Stimulated activated CD4-positive, alpha-beta T cell treated with anti-CD3 and anti-CD28 coated beads, Interleukin-1b, Interleukin-23, amount 100 ng/mL, for 48 hours (primary cell): Measurements from ENCODE around the gene CCDC122.

Experiments used
- DNase-seq: peaks from one replicate; pipeline ENCODE4 v3.0.0-alpha.2; 2020

Gene CCDC122

DNA sequence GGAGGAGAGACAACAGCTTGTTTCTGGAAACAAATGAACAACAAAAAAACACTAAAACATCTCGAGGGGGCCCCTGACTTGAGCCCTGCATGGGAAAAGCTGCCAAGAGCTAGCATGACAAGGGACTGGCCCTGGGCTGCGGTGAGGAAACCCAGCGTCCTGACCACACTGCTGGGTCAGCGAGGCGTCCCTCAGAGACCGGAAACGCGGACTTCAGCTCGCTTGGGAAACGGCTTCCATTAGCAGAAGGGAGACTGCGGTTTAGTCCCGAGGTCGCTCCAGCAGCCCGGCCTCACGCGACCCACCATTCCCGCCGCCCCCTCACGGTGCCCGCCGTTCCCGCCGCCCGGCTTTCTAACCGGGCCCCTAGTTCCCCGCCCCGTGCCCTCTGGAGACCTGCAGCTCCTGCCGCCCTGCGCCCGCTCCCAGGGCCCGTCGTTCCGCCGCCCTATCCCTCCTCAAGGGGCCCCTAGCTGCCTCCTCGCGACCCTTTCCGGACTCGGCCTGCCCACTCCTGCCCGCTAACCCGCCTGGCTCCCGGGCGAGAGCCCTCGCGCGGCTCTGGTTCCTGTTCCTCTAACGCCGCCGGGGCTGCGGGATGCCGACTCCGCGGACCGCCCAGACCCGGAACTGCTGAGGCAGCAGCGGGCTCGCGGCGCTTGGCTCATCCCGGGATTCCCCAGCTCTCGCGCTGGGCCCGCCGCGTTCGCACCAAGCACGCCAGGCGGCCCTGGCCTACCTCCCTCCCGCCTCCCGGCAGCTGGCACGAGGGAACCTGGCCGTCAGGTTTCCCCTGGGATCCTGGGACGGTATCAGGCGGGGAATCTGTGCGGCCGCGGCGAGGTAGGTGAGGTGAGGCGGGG is at the start of gene CCDC122:
CCDC122 (minus strand) TSS at position 849 of the 863 bp plus-strand sequence. CDS start 10,364 bp downstream, outside the sequence.
- peak; percentile 82 for DNase-seq

DNA sequence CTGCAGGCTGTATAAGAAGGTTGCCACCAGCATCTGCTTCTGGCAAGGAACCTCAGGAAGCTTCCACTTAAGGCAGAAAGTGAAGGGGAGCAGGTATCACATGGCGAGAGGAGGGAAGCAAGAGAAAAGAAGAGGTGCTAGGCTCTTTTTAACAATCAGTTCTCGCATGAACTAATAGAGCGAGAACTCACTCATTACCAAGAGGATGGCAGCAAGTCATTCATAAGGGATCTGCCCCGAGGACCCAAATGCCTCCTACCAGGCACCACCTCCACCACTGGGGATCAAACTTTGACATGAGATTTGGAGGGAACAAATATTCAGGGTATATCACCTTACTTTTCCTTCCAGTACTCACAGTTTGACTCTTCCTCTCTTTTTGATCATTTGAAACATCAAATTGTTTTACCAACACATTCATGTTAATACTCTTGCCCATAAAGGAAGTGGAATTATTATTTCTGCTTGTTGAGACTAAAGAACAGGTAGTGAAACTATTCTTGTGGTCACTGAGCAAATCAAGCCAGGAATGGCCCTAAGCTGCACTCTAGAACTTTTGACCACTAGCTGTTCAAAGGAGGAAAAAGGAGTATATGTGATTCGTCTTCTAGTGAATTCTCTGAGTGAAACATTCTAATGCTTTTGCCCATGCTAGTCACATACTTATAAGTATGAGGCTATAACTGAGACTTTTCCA is 45.2 kb upstream of the CCDC122 start:
- no peak for DNase-seq

DNA sequence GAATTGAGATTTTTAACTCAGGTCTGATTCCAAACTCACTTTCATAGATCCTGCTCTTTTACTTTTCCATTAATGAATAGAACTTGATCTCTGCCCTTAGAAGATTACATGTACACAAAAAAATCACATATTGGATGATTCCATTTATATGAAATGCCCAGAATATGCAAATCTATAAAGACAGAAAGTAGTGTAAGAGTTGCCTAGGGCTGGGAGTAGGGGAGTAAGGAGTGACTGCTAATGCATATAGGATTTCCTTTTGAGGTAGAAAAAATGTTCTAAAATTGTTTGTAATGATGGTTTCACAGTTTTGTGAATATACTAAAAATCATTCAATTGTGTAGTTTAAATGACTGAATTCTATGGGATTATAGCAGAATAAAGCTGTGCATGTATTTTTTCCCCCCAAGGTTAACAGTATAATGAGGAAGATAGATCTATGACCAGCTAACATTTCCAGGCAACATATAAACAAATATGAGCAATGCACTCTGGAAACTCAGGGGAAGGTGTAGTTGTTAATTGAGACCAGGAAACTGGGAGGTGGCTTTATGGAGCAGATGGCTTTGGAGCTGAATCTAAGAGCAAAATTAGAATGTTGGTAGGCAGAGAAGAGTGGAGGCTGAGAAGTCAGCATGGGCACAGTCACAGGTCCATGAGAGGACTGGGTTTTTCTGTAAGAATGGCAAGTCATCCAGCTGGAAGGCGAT is 41.6 kb upstream of the CCDC122 start:
- DNase-seq, result no peak

DNA sequence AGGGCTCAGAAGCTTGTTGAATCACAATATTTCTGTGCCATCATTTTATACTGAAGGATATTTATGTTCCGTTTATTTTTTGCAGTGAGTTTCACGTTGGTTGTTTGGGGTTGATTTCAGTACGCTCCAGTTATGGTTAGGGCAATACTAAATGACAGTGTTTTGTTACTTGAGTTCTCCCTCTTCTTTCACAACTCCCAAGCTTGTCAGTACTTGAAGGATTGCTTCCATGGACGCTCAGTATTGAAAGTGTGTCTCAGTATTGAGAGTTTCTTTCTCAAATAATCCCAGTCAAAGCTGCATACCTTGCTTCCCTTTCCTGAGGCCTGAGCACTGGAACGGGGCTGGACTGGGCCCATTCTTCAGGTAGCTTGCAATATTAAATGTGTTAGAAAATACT is 39.1 kb upstream of the CCDC122 start:
- DNase-seq, result no peak

DNA sequence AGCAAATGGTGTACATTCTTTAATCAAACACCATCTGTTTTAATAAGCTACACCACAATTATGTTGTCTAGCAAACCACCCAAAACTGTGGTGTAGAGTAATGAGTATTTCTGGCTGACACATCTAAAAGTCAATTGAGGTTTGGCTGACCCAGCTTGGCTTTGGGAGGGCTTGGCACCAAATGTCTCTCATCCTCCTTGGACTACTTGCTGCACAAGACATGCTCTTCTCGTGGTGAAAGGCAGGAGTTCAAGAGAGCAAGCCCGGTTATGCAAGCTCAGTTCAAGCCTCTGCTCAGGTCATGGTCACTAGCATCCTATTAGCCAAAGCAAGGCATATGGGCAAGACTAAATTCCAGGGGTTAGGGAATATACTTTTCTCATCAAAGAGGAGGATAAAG is 37.3 kb upstream of the CCDC122 start:
- no peak for DNase-seq

DNA sequence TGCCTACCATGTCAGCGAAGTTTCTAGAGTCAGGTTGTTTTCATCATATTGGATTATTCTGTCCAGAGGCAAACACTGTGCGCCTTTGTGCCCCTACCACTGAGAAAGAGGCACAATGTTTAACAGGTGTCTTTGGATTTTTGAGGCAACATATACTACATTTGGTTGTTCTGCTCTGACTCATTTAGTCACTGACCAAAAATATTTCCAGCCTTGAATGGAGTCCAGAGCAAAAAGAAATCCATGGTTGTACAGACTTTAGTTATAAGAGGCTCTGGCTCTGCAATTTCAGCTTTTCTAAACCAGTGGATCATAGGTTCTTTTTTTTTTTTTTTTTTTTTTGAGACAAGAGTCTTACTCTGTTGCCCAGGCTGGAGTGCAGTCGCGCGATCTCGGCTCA is 35.9 kb upstream of the CCDC122 start:
- DNase-seq, result no peak

DNA sequence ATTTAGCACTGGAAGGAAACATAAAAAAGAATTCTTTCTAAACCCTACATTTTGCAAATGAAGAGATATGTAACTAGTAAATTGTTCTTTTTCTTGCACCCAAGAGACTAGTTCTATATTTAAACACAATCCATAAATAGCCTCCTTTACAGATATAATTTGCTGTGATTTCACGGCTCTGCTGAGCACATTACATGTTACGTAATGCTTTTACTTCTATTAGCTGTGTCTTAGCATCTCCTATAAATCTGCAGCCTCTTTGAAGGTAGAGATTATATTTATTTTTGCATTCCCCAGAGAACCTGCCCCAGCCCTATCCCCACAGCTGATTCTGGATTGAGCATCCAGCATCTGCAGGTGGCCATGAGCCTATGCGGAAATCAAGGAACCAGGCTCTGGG is 32.3 kb upstream of the CCDC122 start:
- no peak for DNase-seq

DNA sequence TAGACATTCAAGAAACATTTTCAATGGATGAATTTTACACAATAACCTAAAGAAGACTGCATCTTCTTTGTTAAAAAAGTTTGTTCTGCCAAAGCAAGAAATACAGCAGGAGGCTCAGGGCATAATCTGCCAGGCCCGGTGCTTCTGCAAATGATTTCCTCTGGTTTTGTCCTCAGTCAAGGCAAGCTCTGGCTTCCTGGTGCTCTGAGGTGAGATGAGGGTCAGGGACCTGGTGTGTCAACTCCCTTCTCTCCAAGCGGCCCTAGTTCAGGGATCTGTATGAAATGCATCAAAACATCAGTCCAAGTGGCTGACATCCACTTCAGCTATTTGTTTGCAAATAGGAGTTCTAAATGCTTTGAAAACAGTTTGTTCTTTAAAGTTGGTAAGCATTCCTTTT is 31.7 kb upstream of the CCDC122 start:
- no peak for DNase-seq

DNA sequence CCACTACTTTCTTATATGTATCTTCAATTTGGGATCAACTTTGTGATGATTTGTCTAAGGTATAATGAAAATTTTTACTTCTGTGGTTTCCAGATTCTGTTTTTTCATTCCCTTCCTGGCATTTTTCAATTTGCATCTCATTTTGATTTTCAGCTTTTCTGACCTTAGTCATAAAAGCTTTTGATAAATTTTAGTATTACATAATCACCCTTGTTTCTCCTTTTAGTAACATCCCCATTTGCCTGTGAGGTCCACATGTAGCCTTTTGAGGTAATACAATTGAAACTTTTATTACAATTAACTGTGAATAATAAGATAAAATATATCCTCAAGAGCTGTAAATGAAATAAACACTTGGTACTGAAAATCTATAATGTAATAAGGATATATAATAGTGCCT is 31.3 kb upstream of the CCDC122 start:
- DNase-seq, result no peak

DNA sequence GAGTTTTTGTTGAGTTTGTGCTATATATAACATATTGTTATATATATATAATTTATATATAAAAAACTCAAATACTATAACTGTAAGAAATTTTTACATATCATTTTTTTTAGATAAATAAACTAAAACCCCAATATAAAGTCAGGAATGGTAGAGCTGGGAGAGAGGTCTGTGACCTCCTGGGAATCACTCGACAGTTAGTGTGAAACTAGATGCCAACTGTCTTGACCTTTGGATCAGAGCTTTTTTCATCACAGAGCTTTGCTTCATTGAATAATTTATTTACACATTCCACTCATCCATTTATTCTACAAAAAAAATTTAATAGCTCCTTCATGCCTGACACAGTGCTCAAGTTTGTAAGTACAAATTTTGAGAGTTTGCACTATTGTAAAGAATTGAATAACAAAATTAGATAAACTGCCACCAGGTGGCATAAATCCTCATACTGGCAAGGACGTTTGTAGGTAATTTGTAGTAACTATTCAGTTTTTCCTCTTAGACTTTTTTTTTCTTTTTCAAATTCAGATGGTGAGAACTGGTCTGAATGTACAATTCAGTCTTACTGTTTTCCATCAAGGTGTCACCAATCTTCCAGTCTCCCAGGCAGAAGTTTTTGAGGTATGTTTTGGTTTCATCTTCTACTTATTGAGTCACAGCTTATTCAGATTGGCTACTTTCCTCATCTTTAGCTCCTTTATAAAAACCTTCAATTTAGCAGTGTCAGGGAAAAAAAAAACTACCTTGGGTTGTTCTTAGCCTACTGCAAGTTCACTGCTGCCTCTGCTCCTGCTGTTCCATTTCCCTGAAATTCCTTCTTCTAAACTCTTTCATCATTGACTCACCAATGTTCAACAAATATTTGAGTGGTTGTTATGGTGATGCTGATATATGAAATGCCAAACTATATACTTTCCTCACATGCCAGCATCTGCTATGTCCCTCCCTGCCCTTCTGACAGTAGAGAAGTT is 28.9 kb upstream of the CCDC122 start:
- no peak for DNase-seq

DNA sequence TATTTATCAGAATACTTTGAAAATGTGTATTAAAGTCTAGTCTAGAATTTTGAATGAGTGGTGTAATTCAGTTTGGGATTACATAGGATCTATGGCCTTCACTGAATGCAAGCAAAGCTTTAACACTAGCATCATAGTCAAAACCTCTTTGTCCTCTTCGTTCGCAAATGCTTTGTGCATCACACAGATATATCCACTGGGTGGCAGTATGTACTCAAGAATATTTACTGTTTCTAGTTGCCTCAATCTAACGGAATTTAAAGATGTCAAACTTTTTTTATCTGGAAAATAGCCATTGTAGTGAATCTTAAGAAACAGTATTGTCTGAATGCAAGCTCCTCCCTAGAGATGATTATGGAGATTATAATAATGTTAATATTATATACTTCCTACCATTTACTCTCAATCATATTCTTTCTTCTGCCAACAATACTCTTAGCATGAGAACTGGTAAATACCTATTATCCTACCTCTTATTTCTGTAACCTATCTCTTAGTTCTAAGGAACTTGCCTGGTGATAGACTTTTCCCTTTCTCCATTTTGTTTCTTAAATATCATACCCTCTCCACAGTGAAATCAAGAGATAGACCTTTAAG is 26.0 kb upstream of the CCDC122 start:
- no peak for DNase-seq

DNA sequence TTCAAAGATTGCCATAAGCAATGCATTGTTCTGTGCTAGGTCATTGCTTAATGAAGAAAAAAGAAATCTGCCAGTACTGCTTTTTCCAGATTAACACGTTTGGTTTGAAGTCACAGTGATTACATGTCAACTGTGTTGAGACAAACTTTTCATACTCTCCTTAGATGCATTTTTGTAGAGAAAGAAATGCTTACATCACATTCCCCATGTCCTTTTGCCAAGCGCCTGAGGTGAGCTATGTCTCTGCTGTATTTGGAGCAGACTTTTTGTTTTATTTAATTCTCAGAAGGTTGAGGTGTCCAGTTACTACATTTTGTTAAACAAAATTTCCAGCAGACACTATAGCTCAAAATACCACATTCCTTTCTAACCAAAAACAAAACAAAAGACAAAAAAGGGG is 16.4 kb upstream of the CCDC122 start:
- DNase-seq, result no peak

DNA sequence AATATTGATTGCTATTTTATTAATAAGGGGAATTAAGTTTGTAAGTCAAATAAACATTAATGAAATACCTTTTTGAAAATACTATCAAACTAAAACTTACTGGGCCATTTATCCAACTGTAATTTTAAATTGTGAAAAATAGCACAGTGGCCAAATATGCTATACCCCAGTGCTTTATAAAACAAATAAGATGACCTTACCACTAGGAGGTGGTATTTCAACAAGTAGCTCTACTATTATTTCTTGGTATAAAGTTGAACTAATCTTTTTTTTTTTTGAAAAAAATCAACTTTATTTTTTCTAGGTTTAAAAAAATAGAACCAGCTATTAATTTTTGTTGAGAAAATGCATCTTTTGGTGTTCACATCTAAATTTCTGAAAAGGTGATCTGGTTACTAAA is 14.9 kb upstream of the CCDC122 start:
- no peak for DNase-seq

DNA sequence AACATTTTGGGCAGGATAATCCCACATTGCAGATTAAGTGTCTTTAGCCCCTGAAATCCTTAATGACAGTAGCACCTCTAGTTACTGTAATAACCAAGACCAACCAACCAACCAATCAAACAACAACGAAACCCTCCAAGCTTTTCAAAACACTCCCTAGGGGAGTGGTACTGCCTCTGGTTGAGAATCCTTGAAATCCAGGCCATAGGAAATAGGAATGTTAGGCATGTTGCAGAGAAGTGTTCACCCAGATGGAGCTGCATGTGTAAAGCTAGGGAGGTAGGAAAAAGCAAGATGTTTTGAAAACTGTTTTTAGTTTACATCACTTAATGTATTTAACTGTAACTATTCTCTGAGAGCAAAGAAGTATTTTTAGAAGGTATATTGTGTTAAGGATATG is 4.7 kb upstream of the CCDC122 start:
- no peak for DNase-seq

DNA sequence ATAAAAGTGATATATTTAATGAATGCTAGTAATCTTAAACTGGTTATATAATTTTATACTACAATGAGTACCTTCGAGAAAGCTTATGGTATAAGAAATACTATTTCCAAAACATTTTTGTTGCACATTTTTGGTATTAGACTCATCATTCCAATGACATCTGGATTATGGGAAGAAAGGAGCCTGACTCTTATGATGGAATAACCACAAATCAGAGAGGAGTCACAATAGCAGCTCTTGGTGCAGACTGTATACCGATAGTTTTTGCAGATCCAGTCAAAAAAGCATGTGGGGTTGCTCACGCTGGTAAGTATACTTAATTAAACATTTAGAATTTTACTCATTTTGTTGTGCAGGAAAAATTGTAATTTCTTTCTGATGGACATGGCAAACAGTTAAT is 4.1 kb upstream of the CCDC122 start:
- no peak for DNase-seq

DNA sequence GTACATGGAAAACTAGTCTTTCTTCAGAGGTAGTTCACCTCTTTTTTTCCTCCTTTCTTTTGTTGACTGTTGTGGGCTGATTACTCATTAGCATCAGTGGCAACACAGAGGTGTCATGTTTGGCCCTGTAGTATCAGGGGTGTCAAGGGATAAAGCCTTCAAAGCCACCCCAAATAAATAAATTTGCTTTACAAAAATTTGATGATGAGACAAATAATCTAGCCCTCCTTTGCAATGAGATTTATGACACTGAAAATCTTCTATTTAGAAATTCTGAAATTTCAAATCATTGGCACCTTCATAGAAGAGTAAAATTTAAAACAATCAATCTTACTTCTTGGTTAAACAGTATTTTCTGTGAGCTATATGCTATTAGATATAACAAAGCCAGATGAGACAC is 2.0 kb upstream of the CCDC122 start:
- DNase-seq, result no peak

DNA sequence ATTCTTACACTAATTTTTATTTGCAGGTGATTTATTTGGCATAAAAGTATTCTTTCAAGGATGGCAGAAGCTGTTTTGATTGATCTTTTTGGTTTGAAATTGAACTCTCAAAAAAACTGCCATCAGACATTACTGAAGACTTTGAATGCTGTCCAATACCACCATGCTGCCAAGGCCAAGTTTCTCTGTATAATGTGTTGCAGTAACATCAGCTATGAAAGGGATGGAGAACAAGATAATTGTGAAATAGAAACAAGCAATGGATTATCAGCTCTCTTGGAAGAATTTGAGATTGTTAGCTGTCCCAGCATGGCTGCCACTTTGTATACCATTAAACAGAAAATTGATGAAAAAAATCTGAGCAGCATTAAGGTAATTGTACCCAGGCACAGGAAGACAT is 1.4 kb upstream of the CCDC122 start:
- DNase-seq, result no peak

DNA sequence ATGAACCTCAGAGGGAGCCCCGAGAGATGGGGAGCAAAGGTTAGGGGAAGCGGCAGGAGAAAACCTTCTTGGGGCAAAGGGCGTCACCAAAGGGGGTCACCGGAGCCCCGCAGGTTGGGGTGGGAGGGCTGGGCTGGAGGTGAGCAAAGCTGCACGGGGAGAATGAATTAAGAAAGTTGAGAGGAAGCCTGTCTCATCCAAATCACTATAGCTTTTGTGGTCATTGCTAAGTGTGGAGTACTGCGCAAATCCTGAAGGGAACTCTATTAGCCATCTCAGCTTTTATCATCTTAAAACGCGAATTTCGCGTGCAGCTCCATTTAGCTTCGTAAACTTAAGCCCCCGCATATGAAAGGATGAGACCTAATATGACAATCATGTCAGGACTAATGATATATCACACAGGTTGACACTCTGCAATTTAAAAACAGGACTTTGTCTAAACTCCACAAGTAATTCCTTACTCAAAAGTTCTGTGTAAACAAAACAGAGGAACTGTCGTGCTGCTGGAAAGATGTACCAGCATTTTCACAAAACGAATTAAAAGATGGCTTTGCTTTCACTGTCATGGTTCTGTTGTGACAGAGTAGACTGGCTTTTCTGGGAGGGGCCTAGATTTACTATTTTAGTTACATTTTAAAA is 795 bp upstream of the CCDC122 start:
- DNase-seq, result no peak

DNA sequence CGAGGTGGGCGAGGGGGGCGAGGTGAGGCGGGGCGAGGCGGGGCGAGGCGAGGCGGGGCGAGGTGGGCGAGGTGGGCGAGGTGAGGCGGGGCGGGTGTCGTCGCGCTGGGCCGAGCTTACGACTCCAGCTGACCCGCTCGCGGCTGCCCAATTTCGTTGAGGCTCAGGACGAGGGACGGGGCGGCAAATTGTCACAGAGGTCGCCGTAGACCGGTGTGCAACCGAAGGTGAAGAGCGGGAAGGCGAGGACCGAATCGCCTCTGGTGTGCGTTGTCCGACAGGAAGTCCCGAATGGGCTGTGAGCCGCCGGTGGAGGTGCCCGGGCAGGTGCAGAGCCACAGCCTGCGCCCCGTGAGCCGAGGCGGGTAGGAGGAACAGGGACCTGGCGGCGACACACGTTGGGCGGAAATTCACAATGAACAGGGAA is 228 bp upstream of the CCDC122 start, which contains the start of gene LACC1:
LACC1 (plus strand) TSS at position 150 of the 427 bp plus-strand sequence. CDS start 1,082 bp downstream, outside the sequence.
- peak; percentile 26 for DNase-seq

DNA sequence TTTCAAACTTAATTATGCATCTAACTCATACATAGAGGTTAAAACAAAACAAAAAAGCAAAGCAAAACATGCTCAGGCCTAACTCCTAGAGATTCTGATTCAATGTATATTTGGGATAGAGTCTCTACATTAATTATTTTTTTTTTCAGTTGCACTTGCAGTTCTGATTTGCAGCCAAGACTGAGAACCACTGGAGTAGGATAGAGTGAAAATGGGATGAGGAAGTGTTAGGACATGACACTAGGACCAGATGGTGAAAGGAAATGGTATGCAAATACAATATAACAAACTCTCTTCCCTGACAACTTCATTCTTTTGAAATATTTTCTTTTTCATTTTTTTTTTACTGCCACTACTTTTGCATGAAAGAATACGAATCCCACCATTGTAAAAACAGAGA is 1.8 kb downstream of the CCDC122 start:
- no peak for DNase-seq

DNA sequence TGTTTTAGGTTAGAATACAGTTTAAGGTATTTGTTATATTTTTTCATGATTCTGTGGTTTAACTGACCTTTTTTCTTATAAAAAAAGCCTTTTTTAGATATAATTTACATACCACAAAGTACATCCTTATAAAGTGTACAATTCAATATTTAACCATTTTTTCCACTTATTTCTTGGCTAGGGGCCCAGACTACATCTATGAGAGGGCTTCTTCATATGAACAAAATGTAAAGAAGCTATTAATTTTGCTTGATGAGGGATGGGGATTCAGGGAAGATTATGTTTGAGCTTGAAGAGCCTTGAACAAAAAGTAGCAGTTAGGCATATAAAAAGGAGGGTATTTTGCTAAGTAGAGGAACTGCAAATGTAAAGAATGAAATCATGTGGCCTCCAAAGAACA is 2.2 kb downstream of the CCDC122 start:
- no peak for DNase-seq
